GM10248 (cell line): ENCODE results near the gene WDFY1.

Experiments used
- CTCF ChIA-PET: fragments of 300-600 bp; sonication (Branson Sonifier 250); formaldehyde crosslinking; extraction: SDS; loops from one replicate; lab custom pipeline; 2021; ENCODE audit warnings: antibody characterized with exemption; lab: Yijun Ruan, JAX
- POLR2A ChIA-PET: fragments of 350-650 bp; sonication (Branson Sonifier 250); formaldehyde crosslinking; extraction: SDS; loops from one replicate; lab custom pipeline; 2020; ENCODE audit warnings: antibody characterized with exemption; lab: Yijun Ruan, JAX
- DNase-seq: peaks from one replicate; pipeline ENCODE4 v3.0.0; 2012; ENCODE audit errors: extremely low spot score
- TF ChIP-seq, protein P1 (sequence below): IDR thresholded peaks from 2 replicates; pipeline ENCODE4 v1.5.1; 2012; ENCODE audit warnings: mild to moderate bottlenecking, low read depth; ENCODE audit errors: extremely low read depth, missing control alignments, control extremely low read depth

The WDFY1 gene

DNA sequence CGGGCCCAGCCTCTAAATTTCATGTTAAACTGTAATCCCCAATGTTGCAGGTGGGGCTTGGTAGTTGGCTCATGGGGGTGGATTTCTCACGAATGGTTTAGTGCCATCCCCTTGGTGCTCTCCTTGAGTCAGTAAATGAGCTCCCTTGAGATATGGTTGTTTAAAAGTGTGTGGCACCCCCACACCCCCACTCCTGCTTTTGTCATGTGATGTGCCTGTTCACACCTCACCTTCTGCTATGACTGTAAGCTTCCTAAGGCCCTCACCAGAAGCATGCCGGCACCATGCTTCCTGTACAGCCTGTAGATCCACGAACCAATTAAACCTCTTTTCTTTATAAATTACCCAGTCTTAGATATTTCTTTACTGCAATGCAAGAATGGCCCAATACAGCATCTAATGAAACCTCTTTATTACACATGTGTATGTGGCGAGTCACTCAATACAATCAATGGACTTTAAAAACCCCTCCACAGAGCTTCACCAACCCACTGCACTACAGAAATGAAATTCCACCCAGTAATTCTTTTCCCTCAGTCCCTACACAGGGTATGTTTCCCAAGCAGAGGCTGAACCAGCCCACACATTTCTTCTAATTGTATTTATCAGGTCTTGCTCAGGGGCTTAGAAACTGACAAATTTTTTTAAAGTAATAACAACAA is 47.3 kb downstream of the WDFY1 start:
- no peak for DNase-seq
- ChIA-PET POLR2A (interaction anchor here (0.6 to 0.9 kb wide), 2 partner anchors 15 to 33 kb away, joined by 3 read pairs; no protein-coding TSS in a partner anchor), CTCF (interaction anchor here (0.9 to 1.6 kb wide), 8 partner anchors 9 to 97 kb away, joined by 3 to 9 read pairs (median 3); no protein-coding TSS in a partner anchor)
- TF ChIP-seq, protein P1, sequence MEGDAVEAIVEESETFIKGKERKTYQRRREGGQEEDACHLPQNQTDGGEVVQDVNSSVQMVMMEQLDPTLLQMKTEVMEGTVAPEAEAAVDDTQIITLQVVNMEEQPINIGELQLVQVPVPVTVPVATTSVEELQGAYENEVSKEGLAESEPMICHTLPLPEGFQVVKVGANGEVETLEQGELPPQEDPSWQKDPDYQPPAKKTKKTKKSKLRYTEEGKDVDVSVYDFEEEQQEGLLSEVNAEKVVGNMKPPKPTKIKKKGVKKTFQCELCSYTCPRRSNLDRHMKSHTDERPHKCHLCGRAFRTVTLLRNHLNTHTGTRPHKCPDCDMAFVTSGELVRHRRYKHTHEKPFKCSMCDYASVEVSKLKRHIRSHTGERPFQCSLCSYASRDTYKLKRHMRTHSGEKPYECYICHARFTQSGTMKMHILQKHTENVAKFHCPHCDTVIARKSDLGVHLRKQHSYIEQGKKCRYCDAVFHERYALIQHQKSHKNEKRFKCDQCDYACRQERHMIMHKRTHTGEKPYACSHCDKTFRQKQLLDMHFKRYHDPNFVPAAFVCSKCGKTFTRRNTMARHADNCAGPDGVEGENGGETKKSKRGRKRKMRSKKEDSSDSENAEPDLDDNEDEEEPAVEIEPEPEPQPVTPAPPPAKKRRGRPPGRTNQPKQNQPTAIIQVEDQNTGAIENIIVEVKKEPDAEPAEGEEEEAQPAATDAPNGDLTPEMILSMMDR = no peak

DNA sequence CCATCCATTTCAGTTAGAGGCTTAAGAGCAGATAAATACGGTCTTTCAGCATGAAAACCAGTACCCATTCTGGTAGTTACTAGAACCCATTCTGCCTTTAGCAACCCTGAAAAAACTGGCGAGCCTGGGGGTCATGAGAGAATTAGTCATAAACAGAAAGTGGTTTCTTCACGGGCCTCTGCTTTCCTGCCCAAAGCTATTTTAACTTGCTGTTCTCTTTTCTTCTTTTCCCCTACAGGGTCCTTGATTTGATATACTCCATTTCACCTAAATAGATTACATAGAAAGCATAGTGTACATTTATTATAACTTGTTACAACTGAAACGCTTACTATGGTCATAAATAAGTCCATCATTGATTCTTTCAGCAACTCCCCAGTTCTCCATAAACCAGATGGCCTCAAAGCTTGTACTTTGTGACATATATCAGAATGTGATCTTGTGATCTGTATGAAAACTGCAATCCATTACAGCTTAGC is 48.3 kb downstream of the WDFY1 start:
- peak; percentile 55 for DNase-seq
- CTCF ChIA-PET = interaction anchor here (0.9 to 1.6 kb wide), 10 partner anchors 9 to 96 kb away, joined by 3 to 9 read pairs (median 4); no protein-coding TSS in a partner anchor
- POLR2A ChIA-PET = interaction anchor here (0.5 to 1.0 kb wide), 6 partner anchors 13 to 1243 kb away, joined by 3 to 7 read pairs (median 4); partner anchors contain the start of gene AP1S3
- TF ChIP-seq, protein P1 = no peak

DNA sequence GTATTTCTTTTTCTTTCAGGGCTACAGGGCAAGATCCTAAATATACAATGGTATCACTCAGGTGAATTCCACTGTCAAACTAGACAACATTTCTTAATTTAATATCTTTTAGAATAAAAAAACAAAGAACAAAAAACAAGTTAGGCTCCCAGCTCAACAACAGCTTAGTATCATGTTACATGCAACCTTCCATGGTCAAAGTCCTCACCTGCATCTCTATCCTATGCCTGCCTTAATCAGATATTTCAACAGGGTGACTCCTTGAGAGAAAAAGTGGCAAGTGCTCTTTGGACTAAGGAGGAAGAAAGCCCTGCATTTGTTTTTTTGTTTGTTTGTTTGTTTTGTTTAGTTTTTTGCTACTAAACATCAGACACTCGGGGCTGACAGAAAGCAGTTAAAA is 50.2 kb downstream of the WDFY1 start:
- ChIA-PET CTCF (interaction anchor here (0.9 to 1.6 kb wide), 5 partner anchors 14 to 76 kb away, joined by 3 to 4 read pairs (median 3); no protein-coding TSS in a partner anchor), POLR2A (interaction anchor here (0.5 to 1.0 kb wide), 2 partner anchors 47 to 221 kb away, joined by 3 to 4 read pairs; no protein-coding TSS in a partner anchor)
- DNase-seq = no peak
- TF ChIP-seq, protein P1 = no peak

DNA sequence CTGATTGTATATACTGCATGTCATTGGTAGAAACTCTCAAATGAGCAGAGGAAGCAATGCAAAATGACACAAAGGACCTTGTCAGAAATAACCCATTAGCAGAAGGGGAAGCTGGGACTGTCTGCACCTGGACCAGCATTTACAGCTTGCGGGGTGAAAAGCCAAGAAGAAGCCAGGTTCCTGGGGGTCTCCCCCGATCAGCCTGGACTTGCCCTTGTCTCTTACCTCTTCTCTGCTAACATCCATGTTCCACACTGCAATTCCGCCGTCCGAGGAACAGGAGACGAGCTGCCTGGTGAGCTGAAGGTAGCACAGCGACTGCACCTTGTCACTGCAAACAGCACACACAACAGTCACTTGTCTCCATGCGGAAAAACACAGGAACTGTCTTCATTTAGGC is 51.1 kb downstream of the WDFY1 start:
- TF ChIP-seq, protein P1 = no peak
- ChIA-PET CTCF (interaction anchor here (0.8 to 1.3 kb wide), 4 partner anchors 16 to 114 kb away, joined by 3 to 4 read pairs (median 4); no protein-coding TSS in a partner anchor), POLR2A (interaction anchor here (0.6 to 0.9 kb wide), 2 partner anchors 20 to 37 kb away, joined by 3 read pairs; no protein-coding TSS in a partner anchor)
- no peak for DNase-seq

DNA sequence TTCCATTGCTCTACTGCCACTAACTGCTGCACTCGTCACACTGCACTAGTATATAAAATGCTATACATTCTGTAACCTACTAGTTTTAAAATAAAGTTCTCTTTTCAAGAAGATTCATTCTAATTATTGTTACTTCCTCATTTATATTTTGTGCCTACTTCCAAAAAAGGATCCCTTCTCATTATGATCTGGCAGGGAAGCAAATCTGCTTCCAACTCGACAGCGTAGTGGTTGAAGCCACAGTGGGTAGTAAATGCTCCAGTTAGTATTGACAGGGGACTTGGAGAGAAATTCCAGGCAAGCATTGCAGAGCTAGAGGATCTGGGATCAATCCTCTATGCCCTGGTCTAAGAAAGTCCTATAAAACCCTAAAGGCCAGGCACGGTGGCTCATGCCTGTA is 54.4 kb downstream of the WDFY1 start:
- no peak for DNase-seq
- ChIA-PET POLR2A (no interaction called here), CTCF (interaction anchor here (0.6 to 1.3 kb wide), 3 partner anchors 11 to 53 kb away, joined by 3 to 5 read pairs (median 3); no protein-coding TSS in a partner anchor)
- TF ChIP-seq, protein P1 = no peak

DNA sequence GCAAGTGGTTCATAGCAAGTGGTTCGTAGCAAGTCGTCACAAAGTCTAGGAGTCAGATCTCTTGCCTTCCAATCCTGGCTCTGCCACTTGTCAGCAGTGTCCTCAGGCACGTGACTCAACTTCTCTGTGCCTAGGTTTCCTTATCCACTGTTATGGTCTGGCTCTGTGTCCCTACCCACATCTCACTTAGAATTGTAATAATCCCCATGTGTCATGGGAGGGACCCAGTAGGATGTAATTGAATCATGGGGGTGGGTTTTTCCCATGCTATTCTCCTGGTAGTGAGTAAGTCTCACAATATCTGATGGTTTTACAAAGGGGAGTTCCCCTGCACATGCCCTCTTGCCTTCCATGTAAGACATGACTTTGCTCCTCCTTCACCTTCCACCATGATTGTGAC is 55.9 kb downstream of the WDFY1 start:
- DNase-seq = no peak
- ChIA-PET POLR2A (no interaction called here), CTCF (no interaction called here)
- TF ChIP-seq, protein P1 = no peak
